ENCODE data around the gene JMJD8. TPM values are rescaled to one million over a fixed set of nuclear protein-coding genes. Genes with fewer than 3 reads are reported as not detected.

JMJD8 gene
- total RNA-seq, 1 donor from 2014 or later = 46.1 TPM

GRCh38 chr16:695355-696089 lies 11.4 kb upstream of the JMJD8 start:
- H3K27ac Mint-ChIP-seq = no peak overlapping the region
- peak overlapping the region; percentile 31 for H3K4me3 Mint-ChIP-seq
- H3K27me3 Mint-ChIP-seq (ENCODE audit: low read depth) = peaks cover 90% of the 10 kb centered on the region
- peaks cover 5% of the 10 kb centered on the region for H3K4me1 Mint-ChIP-seq
- no peaks in the 10 kb centered on the region for H3K36me3 Mint-ChIP-seq
- DNase-seq (ENCODE audit: low spot score in 2 of 2, unreplicated experiment in 2 of 2) = no peak
- no peaks in the 10 kb centered on the region for H3K9me3 Mint-ChIP-seq
- TF ChIP-seq CTCF (IDR thresholded peaks at IDR 0.05; ENCODE audit: unreplicated experiment) = no peak

DNA sequence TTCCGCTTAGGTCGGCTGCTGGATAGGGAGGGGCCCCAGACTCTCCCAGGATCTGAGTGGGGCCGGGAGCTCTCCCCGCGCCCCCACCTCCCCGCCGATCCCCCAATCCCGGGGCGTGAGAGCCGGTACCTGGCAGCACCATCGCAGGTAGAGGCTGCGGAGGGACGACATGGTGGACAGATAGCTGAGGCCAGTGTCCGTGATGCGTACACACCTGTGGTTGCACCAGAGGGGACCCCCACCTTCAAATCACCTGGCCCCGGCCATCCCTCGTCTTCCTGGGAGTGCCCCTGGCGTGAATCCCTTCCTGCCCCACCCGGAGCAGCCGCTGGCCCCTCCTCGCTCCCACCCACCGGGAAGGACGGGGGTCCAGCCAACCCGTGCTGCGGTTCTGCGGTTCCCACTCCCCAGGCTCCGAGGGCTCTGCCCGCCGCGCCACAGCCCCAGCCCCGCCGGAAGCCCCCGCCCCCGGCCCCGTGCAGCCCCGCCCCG lies 10.8 kb upstream of the JMJD8 start:
- no peak overlapping the region for H3K27ac Mint-ChIP-seq
- H3K4me1 Mint-ChIP-seq = peaks cover 6% of the 10 kb centered on the region
- TF ChIP-seq CTCF (IDR thresholded peaks at IDR 0.05; ENCODE audit: unreplicated experiment) = no peak
- no peaks in the 10 kb centered on the region for H3K36me3 Mint-ChIP-seq
- no peaks in the 10 kb centered on the region for H3K9me3 Mint-ChIP-seq
- H3K27me3 Mint-ChIP-seq (ENCODE audit: low read depth) = peaks cover 86% of the 10 kb centered on the region
- no peak for DNase-seq (ENCODE audit: low spot score in 2 of 2, unreplicated experiment in 2 of 2)
- H3K4me3 Mint-ChIP-seq = no peak overlapping the region

- TF ChIP-seq CTCF (IDR thresholded peaks at IDR 0.05; ENCODE audit: unreplicated experiment) = no peak
- DNase-seq (ENCODE audit: low spot score in 2 of 2, unreplicated experiment in 2 of 2) = no peak
- no peak overlapping the region for H3K27ac Mint-ChIP-seq
- H3K4me3 Mint-ChIP-seq = peak overlapping the region; percentile 28
- H3K36me3 Mint-ChIP-seq = no peaks in the 10 kb centered on the region
- peaks cover 80% of the 10 kb centered on the region for H3K27me3 Mint-ChIP-seq (ENCODE audit: low read depth)
- peaks cover 12% of the 10 kb centered on the region for H3K4me1 Mint-ChIP-seq
- no peaks in the 10 kb centered on the region for H3K9me3 Mint-ChIP-seq
Measured at GRCh38 chr16:694187-694862, 10.2 kb upstream of the JMJD8 start.

DNA sequence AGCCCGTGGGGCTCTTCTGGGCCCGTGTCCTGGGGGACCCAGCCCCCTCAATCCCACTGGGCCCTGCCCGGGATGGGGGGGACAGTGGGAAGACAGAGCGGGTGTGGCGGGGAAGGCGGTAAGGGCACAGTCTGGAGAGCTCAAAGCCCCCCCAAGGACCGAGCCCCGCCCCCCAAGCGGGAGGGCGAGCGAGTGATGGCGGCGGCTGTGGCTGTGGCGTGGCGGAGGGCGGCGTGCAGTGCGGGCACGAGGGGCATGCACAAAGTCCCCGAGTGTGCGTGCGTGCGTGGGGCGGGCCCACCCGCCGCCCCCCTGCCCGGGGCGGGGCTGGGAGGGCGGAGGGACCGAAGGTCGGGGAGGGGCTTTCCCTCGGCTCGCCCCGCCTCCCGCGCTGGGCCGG lies 9.6 kb upstream of the JMJD8 start:
- H3K9me3 Mint-ChIP-seq = no peaks in the 10 kb centered on the region
- peaks cover 75% of the 10 kb centered on the region for H3K27me3 Mint-ChIP-seq (ENCODE audit: low read depth)
- peaks cover 18% of the 10 kb centered on the region for H3K4me1 Mint-ChIP-seq
- no peaks in the 10 kb centered on the region for H3K36me3 Mint-ChIP-seq
- no peak for TF ChIP-seq CTCF (IDR thresholded peaks at IDR 0.05; ENCODE audit: unreplicated experiment)
- no peak overlapping the region for H3K4me3 Mint-ChIP-seq
- H3K27ac Mint-ChIP-seq = no peak overlapping the region
- DNase-seq (ENCODE audit: low spot score in 2 of 2, unreplicated experiment in 2 of 2) = no peak

DNA sequence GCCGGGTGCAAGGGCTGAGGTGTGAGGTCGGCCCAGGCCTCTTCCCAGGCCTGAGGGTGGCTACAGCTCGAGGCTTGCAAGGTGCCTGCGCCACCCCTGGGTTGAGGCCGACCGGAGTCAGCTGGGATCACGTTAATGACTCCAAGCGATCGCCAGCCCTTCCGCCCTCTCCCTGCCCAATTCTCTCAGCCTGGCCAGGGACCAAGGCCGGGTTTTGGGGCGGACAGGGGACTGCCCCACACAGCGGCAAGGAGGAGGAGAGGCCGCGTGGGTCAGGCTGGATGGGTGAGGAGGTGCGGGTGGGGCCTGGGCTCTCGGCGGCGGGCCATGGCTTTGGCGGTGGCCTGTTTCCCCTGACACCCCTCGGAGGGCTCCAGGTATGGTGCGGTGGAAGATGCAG lies 9.2 kb upstream of the JMJD8 start:
- DNase-seq (ENCODE audit: low spot score in 2 of 2, unreplicated experiment in 2 of 2) = no peak
- H3K4me3 Mint-ChIP-seq = no peak overlapping the region
- peaks cover 20% of the 10 kb centered on the region for H3K4me1 Mint-ChIP-seq
- H3K27me3 Mint-ChIP-seq (ENCODE audit: low read depth) = peaks cover 71% of the 10 kb centered on the region
- H3K27ac Mint-ChIP-seq = no peak overlapping the region
- no peak for TF ChIP-seq CTCF (IDR thresholded peaks at IDR 0.05; ENCODE audit: unreplicated experiment)
- no peaks in the 10 kb centered on the region for H3K9me3 Mint-ChIP-seq
- H3K36me3 Mint-ChIP-seq = no peaks in the 10 kb centered on the region

Measured in mesothelial cell of epicardium (in vitro differentiated cells).